A549 (cell line): ENCODE measurements around the gene RTL1. TPM values are rescaled to one million over a fixed set of nuclear protein-coding genes. Genes with fewer than 3 reads are reported as not detected.

ENCODE experiments used
- ATAC-seq, 2 experiments: fragments of 200-7000 bp in 1 of 2; fragments of >200 bp in 1 of 2; cut with Nextera tagmentation in 1 of 2; cut with Tn5 transposase in 1 of 2; 3 replicates each; pipeline versions ENCODE4 v1.8.0 to v1.9.1; 2018 to 2020; ENCODE audit warnings: mild to moderate bottlenecking in 1 of 2, moderate library complexity in 1 of 2
- CTCF ChIA-PET: fragments of 300-600 bp; sonication (Branson Sonifier 250); formaldehyde crosslinking; extraction: SDS; loops from one replicate; lab custom pipeline; 2021; ENCODE audit warnings: antibody characterized with exemption, inconsistent platforms; lab: Yijun Ruan, JAX
- POLR2A ChIA-PET: fragments of 350-600 bp; formaldehyde crosslinking; extraction: SDS; loops from one replicate; lab custom pipeline; 2021; ENCODE audit warnings: antibody characterized with exemption, inconsistent platforms; lab: Yijun Ruan, JAX
- DNase-seq, 2 experiments: peaks; one replicate each; pipeline versions ENCODE4 v3.0.0 to v3.0.0-alpha.2; 2011 to 2016; ENCODE audit warnings: low read depth in 1 of 2, low spot score in 1 of 2
- FAIRE-seq: peaks from 2 replicates; lab custom pipeline; 2011; peaks lifted over from hg19 to GRCh38; lab: Jason Lieb, UNC
- H3K27ac ChIP-seq, 2 experiments: fragments of >200 bp; sonication (Bioruptor Twin); formaldehyde crosslinking; 3 replicates each; pipeline ENCODE4 v1.5.1; 2016 to 2017
- H3K4me1 ChIP-seq: fragments of >200 bp; sonication (Bioruptor Twin); formaldehyde crosslinking; 3 replicates; pipeline ENCODE4 v1.6.1; 2016
- H3K4me2 ChIP-seq: fragments of >200 bp; sonication (Bioruptor Twin); formaldehyde crosslinking; 3 replicates; pipeline ENCODE4 v1.6.1; 2016
- H3K4me3 ChIP-seq: fragments of >200 bp; sonication (Bioruptor Twin); formaldehyde crosslinking; 3 replicates; pipeline ENCODE4 v1.5.1; 2016
- H3K9me3 ChIP-seq: fragments of >200 bp; sonication (Bioruptor Twin); formaldehyde crosslinking; 3 replicates; pipeline ENCODE4 v1.6.1; 2016
- CBX8 ChIP-seq: fragments of 200-600 bp; sonication (generic); IDR thresholded peaks from 2 replicates; pipeline ENCODE4 v1.6.1; 2016
- CHD4 ChIP-seq: fragments of 200-600 bp; sonication (generic); IDR thresholded peaks from 2 replicates; pipeline ENCODE4 v1.6.1; 2016; ENCODE audit warnings: antibody characterized with exemption, mild to moderate bottlenecking, borderline replicate concordance
- EHF ChIP-seq: fragments of 250-450 bp; sonication (Bioruptor Pico); IDR thresholded peaks from 2 replicates; pipeline ENCODE4 v1.5.0; 2020; ENCODE audit warnings: mild to moderate bottlenecking
- GATA3 ChIP-seq: IDR thresholded peaks from 2 replicates; pipeline ENCODE4 v1.6.1; 2012; ENCODE audit warnings: borderline replicate concordance
- JUNB ChIP-seq: fragments of >200 bp; sonication (Bioruptor Twin); formaldehyde crosslinking; IDR thresholded peaks from 2 replicates; pipeline ENCODE4 v1.6.1; 2016
- KDM1A ChIP-seq: fragments of 200-600 bp; sonication (generic); IDR thresholded peaks from 2 replicates; pipeline ENCODE4 v1.6.1; 2016; ENCODE audit warnings: low read depth, mild to moderate bottlenecking
- KDM5A ChIP-seq: fragments of 200-600 bp; sonication (generic); IDR thresholded peaks from 2 replicates; pipeline ENCODE4 v1.6.1; 2016; ENCODE audit warnings: antibody characterized with exemption, mild to moderate bottlenecking
- MAFK ChIP-seq: fragments of 450-650 bp; IDR thresholded peaks from 2 replicates; pipeline ENCODE4 v1.6.1; 2014; ENCODE audit not compliant: partially characterized antibody
- NR3C1 ChIP-seq: fragments of >200 bp; sonication (Bioruptor Twin); formaldehyde crosslinking; IDR thresholded peaks from 3 replicates; pipeline ENCODE4 v1.6.1; 2017
- PHF8 ChIP-seq: fragments of 200-600 bp; sonication (generic); IDR thresholded peaks from 2 replicates; pipeline ENCODE4 v1.6.1; 2016; ENCODE audit warnings: low read depth, mild to moderate bottlenecking, antibody characterized with exemption, moderate library complexity, borderline replicate concordance
- RARB ChIP-seq: fragments of 250-450 bp; sonication (Bioruptor Pico); IDR thresholded peaks from 2 replicates; pipeline ENCODE4 v1.8.0; 2021; ENCODE audit warnings: mild to moderate bottlenecking, moderate library complexity
- RNF2 ChIP-seq: fragments of 200-600 bp; sonication (generic); IDR thresholded peaks from 2 replicates; pipeline ENCODE4 v1.6.1; 2016; ENCODE audit warnings: low read depth, mild to moderate bottlenecking, antibody characterized with exemption, moderate library complexity, borderline replicate concordance
- ZSCAN20 ChIP-seq: fragments of 250-450 bp; sonication (Bioruptor Pico); IDR thresholded peaks from 2 replicates; pipeline ENCODE4 v1.8.0; 2022; ENCODE audit warnings: mild to moderate bottlenecking, moderate library complexity
- WGBS: methylation state at CpG from one replicate; pipeline ENCODE4 v1.1.6; 2017; ENCODE audit errors: missing lambda C conversion rate; 5-methylcytosine and 5-hydroxymethylcytosine counted together
- polyA plus RNA-seq, 4 experiments: library from polyadenylated mRNA; depleted of rRNA in 3 of 4; stranded (reverse); fragments of >200 nt; fragmentation: RNase III in 1 of 4; extraction: RNeasy Plus Mini Kit Qiagen cat#74134 plus additional on column Dnase treatment in 1 of 4; gene quantifications; 2 replicates in 3 of 4; 3 replicates in 1 of 4; pipeline ENCODE4 v1.2.3, GENCODE V29; 2011 to 2017
- TF ChIP-seq, protein P1 (sequence below): fragments of 150-350 bp; IDR thresholded peaks from 2 replicates; pipeline ENCODE4 v1.6.1; 2014; ENCODE audit warnings: low read depth, mild to moderate bottlenecking, low read length
- TF ChIP-seq, protein P2 (sequence below): fragments of 200-600 bp; sonication (generic); IDR thresholded peaks from 2 replicates; pipeline ENCODE4 v1.6.1; 2016; ENCODE audit warnings: antibody characterized with exemption, mild to moderate bottlenecking, moderate library complexity

The RTL1 gene
- polyA plus RNA-seq, 2 of the 4 experiments (the other 2 are of a cell fraction) = 0.01 TPM; not detected in 1

DNA sequence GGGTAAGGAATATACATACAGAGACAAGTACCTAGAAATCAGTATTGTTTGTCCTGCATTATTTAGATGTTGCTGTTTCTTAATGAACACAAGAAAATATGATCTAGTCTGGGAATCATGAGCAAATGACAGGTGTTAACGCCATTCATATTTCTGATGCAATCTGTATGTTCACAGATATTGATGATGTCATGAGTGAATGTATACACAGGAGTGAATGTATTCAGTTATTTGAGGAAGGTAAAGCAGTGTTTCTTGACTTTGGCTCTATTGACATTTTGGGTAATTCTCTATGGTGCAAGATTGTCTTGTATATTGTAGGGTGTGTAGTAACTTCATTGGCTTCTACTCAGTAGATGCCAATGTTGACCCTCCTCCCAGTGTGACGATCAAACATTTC, 26.7 kb upstream of the RTL1 start:
- H3K9me3 ChIP-seq = peaks cover 8% of the 10 kb centered on the region; the same call in 1 of the 3 replicates
- no peak for DNase-seq
- FAIRE-seq = no peak
- H3K4me3 ChIP-seq = no peak overlapping the region
- H3K27ac ChIP-seq = no peak overlapping the region
- POLR2A ChIA-PET = interaction anchor here (0.6 kb wide), 1 partner anchor 879 kb away, joined by 9 read pairs; no protein-coding TSS in a partner anchor
- 84% methylated on average over 2 of the region's 2 CpGs for WGBS
- no peaks in the 10 kb centered on the region for H3K4me1 ChIP-seq
- TF ChIP-seq KDM5A = no peak
- no peak for TF ChIP-seq ZSCAN20 (CRISPR knock-in tag)
- no peak for TF ChIP-seq NR3C1
- no peak for TF ChIP-seq CHD4
- no peak for TF ChIP-seq JUNB
- TF ChIP-seq KDM1A = no peak
- TF ChIP-seq, protein P1, sequence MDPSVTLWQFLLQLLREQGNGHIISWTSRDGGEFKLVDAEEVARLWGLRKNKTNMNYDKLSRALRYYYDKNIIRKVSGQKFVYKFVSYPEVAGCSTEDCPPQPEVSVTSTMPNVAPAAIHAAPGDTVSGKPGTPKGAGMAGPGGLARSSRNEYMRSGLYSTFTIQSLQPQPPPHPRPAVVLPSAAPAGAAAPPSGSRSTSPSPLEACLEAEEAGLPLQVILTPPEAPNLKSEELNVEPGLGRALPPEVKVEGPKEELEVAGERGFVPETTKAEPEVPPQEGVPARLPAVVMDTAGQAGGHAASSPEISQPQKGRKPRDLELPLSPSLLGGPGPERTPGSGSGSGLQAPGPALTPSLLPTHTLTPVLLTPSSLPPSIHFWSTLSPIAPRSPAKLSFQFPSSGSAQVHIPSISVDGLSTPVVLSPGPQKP = no peak
- no peak for TF ChIP-seq PHF8
- TF ChIP-seq CBX8 = no peak
- no peak for TF ChIP-seq RNF2
- no peak for TF ChIP-seq EHF (CRISPR knock-in tag)
- no peak for TF ChIP-seq MAFK
- TF ChIP-seq, all 56 proteins: peak for 0
- H3K4me2 ChIP-seq = no peak overlapping the region
- no peak for ATAC-seq
- CTCF ChIA-PET = no interaction called here

DNA sequence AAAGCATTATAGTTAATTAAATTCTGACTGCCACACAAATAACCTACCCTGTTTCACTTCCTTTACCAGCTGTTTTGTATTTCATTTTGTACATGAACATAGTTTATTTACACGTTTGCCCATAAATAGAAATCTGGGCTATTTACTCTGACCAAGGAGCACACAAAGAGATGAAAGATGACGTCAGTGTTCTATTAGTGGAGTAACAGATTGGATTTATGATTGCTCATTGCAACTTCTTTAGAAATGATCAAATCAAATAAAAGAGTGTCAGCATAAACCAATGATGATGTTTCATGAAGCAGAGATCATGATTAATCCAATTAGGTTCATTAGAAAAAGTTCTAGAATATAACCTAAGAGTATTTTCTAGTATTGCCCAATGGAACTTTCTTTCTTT, 12.0 kb upstream of the RTL1 start:
- CTCF ChIA-PET = interaction anchor here (0.7 kb wide), 1 partner anchor 253 kb away, joined by 3 read pairs; no protein-coding TSS in a partner anchor
- DNase-seq (no peak), FAIRE-seq (no peak), ATAC-seq (no peak)
- WGBS = 67% methylated on average over 2 of the region's 2 CpGs
- H3K4me2 ChIP-seq = no peak overlapping the region
- H3K4me1 ChIP-seq = peaks cover 24% of the 10 kb centered on the region
- H3K9me3 ChIP-seq = no peaks in the 10 kb centered on the region
- H3K27ac ChIP-seq = no peak overlapping the region
- POLR2A ChIA-PET = interaction anchor here (0.6 kb wide), 1 partner anchor 498 kb away, joined by 3 read pairs; no protein-coding TSS in a partner anchor
- no peak overlapping the region for H3K4me3 ChIP-seq
- no peak for TF ChIP-seq GATA3
- peak; percentile 19 for TF ChIP-seq MAFK

DNA sequence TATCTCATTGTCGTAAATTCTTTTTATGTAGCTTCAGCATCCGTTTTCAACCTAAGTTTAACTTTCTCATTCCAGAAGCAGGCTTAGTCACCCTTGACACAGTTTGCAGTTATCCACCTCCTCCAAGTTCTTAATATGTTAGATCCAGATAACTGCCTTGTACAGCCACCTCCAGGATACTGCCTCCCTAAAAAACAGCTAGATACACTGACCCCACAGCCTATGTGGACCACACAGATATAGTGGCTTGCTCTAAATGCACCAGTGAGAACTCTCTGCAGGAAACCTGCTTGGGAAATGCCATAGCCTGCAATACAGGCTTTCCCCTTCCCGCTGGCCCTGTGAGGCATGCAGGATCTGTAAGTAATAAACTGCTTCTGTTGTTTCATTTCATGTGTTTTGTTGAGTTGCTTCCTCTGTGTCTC, 11.1 kb upstream of the RTL1 start:
- POLR2A ChIA-PET = no interaction called here
- no peaks in the 10 kb centered on the region for H3K9me3 ChIP-seq
- TF ChIP-seq PHF8 (no peak), CHD4 (no peak), NR3C1 (no peak), KDM1A (no peak), RARB (CRISPR knock-in tag) (no peak), EHF (CRISPR knock-in tag) (no peak)
- TF ChIP-seq, protein P2, sequence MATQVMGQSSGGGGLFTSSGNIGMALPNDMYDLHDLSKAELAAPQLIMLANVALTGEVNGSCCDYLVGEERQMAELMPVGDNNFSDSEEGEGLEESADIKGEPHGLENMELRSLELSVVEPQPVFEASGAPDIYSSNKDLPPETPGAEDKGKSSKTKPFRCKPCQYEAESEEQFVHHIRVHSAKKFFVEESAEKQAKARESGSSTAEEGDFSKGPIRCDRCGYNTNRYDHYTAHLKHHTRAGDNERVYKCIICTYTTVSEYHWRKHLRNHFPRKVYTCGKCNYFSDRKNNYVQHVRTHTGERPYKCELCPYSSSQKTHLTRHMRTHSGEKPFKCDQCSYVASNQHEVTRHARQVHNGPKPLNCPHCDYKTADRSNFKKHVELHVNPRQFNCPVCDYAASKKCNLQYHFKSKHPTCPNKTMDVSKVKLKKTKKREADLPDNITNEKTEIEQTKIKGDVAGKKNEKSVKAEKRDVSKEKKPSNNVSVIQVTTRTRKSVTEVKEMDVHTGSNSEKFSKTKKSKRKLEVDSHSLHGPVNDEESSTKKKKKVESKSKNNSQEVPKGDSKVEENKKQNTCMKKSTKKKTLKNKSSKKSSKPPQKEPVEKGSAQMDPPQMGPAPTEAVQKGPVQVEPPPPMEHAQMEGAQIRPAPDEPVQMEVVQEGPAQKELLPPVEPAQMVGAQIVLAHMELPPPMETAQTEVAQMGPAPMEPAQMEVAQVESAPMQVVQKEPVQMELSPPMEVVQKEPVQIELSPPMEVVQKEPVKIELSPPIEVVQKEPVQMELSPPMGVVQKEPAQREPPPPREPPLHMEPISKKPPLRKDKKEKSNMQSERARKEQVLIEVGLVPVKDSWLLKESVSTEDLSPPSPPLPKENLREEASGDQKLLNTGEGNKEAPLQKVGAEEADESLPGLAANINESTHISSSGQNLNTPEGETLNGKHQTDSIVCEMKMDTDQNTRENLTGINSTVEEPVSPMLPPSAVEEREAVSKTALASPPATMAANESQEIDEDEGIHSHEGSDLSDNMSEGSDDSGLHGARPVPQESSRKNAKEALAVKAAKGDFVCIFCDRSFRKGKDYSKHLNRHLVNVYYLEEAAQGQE = no peak
- 0 out of 6 replicates have a peak overlapping the region, but pooled peaks of 1 of the 2 experiments have one; percentile 31 for H3K27ac ChIP-seq
- H3K4me2 ChIP-seq = peak overlapping the region; percentile 29; the same call in 2 of the 3 replicates
- WGBS = 34% methylated on average over 3 of the region's 3 CpGs
- FAIRE-seq = no peak
- peaks cover 24% of the 10 kb centered on the region for H3K4me1 ChIP-seq
- CTCF ChIA-PET = interaction anchor here (0.7 to 1.2 kb wide), 2 partner anchors 8 to 15 kb away, joined by 3 read pairs; no protein-coding TSS in a partner anchor
- DNase-seq = no peak
- ATAC-seq = peak in 1 of 2 experiments; percentile 41; a peak in 1 of 6 replicates
- H3K4me3 ChIP-seq = no peak overlapping the region
